ENCODE measurements around the gene PRDM16.

The PRDM16 gene

DNA sequence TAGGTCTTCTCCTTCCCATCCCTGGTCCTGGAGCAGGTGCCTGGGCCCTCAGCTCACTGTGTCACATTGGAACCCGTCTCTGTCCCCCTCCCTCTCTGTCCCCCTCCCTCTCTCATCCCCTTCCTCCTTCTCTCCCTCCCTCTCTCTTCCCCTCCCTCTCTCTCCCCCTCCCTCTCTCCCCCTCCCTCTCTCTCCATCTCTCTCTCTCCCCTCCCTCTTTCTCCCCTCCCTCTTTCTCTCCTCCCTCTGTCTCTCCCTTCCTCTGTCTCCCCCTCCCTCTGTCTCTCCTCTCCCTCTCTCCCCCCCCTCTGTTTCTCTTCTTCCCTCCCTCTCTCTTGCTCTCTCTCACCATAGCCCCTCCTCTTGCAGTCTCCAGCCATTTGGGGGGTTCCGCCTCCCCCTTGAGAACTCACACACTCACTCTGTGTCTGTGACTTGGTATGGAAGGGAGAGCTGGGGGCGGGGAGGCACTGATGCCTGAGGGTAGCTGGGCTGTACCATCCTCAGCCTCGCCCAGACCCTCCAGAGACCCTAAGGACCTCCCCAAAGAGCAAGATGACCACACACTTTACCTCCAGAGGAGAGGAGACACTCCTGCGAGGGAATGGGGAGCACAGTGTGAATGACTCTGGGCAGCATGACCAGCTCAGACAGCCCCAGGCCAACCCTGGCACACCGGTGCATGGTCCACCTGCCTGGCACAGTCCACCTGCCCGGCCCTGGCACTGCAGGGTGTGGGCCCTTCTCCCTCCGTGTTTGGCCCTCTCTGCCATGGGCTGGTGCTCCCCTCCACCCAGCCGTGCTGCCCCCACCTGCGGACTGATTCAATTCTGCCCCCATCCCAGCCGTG lies 282.7 kb downstream of the PRDM16 start:
- DNase-seq = no peak

- no peak for DNase-seq
Observed at GRCh38 chr1:3352299-3352951, 283.4 kb downstream of the PRDM16 start.

DNA sequence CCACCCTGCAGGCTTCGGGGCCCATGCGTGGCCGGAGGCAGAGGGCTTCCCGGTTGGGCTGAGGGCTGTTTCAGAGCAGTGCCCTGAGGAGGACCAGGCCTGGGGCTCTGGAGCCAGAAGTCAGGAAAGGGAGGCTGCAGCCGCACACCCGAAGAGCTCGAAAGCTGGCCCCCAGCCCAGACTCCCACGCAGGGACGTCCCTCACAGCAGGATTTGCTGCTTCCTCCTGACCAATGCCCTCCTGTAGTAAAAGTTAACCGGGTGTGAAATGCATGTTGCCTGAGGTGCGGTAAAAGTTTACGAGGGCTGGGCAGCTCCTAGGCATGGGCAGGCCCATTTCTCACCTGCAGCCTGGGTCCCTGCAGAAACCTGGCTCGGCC lies 283.9 kb downstream of the PRDM16 start:
- DNase-seq = no peak

DNA sequence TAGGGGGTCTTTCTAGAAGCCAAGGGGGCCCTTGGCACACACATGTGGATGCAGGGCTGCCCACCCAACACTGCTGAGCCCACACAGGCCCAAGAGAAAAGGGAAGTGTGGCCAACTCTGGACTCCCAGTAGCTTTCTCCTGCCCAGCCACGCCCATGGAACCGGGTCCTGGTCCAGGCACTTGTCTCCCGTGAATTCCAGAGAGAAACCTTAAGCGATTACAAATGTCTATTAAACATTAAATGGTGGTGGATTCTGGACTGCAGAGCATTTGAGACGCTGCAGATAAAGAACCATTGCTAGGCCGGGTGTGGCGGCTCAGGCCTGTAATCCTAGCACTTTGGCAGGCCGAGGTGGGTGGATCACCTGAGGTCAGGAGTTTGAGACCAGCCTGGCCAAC lies 284.9 kb downstream of the PRDM16 start:
- DNase-seq = no peak

GRCh38 chr1:3355089-3355488 lies 286.1 kb downstream of the PRDM16 start:
- DNase-seq = no peak

DNA sequence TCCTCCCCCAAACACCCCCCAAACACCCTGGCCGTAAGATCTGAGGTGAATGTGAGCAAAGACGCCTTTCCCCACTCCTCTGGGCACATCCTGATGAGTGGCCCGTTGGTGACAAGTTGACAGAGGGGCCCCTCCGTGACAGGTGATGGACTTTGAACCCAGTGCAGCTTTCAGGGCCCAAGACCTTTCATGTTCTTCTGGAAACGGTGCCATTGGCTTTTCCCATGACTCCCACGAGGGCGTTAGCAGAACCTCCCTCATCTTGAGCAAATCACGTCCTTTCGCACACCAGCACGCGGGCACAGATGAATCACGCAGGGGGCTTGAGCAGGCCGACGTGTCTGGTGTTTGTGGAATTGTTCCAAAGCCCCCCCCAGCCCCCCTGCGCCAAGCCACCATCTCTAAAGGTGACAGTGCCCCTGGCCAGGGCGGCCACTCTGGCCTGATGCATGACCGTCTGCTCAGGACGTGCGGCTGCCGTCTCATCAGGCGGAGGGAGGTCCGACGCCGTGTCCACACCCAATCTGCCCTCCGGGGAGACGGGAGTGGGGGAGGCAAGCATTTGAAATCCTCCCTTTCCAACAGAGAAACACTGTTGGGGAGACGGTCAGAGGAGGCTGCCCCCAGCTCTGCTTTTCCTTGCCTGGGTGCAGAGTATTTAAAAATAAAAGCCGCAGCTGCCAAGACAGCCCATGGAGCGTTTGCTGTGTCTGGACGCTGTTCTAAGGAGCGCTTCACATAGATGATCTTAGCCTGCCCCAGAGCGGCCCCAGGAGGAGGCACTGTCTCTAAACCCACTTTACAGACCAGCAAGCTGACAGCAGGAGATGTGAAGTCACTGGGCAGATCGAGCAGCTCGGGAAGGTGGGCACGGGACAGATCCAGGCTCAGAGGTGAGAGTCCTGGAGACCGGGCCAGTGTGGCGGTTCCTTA lies 287.2 kb downstream of the PRDM16 start:
- no peak for DNase-seq

GRCh38 chr1:3356827-3357460 lies 287.9 kb downstream of the PRDM16 start:
- DNase-seq = no peak

DNA sequence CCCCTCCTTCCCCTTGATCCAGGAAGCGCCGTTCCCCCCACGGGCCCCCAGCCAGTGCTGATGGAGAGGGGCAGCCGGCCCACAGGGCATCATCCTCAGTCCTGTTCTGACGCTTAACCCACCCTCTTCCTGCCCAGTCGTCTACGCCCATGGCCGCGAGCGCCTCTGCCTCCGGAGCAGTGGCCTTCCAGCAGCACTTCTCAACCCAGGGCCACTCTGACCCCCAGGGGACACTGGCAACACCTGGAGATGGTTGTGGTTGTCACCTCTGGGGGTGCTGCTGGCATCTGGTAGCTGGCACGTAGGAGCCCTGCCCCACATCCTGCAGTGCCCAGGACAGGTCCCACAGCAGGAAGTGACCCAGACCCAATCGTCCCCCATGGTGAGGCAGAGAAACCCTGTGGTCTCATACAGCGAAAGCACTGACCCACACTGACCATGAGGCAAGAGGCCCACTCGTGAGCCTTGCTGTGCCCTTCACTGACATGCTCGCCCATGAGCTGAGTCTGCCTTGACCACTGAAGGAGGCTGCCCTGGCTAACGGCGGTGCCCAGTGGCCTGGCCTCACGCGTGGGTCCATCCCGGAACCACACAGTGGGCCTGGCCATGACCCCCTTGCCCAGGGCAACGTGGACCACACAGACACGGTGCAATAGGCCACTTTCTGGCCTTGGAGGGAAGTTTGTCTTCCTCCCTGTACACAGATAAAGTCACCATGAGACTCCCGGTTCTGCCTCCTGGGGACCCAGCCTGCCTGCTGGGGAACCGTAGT lies 288.7 kb downstream of the PRDM16 start:
- no peak for DNase-seq

DNA sequence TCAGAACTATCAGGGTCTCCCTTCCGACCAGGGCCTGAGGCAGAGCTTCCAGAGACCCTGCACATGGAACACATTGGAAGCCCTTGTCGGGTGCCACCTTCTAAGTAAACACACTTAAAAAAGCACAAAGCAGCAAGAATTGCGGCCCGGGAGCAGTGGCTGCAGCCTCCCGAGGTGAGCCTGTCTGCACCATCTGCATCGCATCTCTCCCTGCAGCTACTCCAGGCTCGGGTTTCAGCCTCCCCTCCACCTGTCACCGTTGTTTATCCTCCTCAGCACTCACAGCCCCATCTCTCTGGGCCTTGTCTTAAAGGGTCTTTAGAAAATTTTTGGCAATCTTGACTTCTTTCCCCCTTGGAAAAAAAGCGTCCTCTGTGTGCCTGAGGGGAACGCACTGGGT lies 290.3 kb downstream of the PRDM16 start:
- DNase-seq = no peak

- DNase-seq = no peak
Observed at GRCh38 chr1:3359756-3360440, 290.9 kb downstream of the PRDM16 start.

DNA sequence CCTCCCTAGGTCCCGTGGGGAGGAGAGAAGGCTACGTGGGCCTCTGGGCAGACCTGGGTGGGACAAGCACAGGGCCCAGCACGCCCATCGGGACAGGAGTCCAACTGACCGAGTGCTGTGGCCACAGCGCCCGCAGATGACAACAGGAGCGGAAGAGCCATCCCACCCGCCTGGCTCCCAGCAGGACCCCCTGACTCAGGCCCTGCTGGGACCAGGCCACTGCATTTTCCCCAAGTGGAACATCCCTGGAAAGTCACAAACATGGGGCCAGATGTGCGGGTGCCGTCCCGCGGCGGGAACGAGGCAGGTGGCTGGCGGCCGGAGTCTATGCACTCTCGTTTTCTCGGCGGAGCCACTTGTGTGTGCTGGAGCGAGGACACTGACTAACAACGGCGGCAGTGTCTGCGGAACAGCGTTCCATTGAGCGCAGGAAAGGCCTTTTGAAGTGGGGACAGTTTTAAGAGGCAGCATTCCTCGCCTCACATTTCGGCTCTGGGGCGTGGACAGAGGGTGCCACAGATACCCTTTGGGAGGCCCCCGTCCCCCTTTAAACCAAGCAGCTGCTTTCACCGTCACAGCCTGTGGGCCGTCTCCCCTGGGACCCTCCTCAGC lies 291.7 kb downstream of the PRDM16 start:
- no peak for DNase-seq

DNA sequence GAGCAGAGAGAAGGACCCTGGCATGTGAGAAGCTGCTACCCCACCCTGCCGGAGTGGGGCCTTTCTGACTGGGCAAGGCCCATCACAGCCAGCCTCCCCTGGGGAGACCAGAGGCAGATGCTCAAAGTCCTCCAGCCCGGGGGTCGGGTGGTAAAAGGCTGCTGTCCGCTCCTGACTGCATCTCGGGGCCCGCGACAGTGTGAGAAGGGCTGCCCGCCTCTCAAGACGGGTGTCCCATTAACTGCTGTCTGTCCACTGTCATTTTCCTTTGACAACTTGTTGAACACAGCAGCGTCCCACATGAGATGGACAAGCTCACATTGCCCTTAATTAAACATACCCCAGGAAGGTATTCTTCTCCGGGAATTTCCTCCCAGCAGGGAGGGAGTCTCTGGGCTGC lies 294.0 kb downstream of the PRDM16 start:
- no peak for DNase-seq

GRCh38 chr1:3363756-3364155 lies 294.8 kb downstream of the PRDM16 start:
- no peak for DNase-seq

GRCh38 chr1:3364551-3364950 lies 295.5 kb downstream of the PRDM16 start:
- no peak for DNase-seq

- no peak for DNase-seq
Observed at GRCh38 chr1:3364983-3365382, 296.0 kb downstream of the PRDM16 start.

- no peak for DNase-seq
Observed at GRCh38 chr1:3365523-3366125, 296.6 kb downstream of the PRDM16 start.

GRCh38 chr1:3366126-3367051 lies 297.4 kb downstream of the PRDM16 start:
- no peak for DNase-seq

DNA sequence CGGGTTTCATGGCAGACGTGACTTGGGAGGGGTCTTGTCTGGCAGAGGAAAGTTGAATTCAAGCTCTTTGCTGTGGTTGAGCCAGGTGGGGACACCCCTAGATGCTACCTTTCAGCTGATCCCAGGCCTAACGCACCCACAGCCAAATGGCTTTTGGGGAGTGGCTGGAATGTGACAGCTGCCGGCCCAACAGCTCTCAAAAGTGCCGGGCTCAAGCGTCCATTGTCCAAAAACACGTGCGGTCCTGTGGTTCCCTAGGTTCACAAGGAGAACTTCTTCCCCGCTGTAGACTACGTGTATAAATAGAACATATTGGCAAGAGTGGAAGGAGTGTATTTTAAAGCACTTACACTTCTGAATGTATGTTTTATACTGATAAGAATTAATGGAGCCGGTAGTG lies 298.4 kb downstream of the PRDM16 start:
- no peak for DNase-seq

GRCh38 chr1:3368059-3368458 lies 299.1 kb downstream of the PRDM16 start:
- DNase-seq = no peak

Measured in SIG-M5 (cell line).